HCT116 (cell line): ENCODE data around the gene HMX3. TPM values are rescaled to one million over a fixed set of nuclear protein-coding genes. Genes with fewer than 3 reads are reported as not detected.

Experiments used
- ATAC-seq: fragments of 200-7000 bp; cut with Tn5 transposase; 2 replicates; pipeline ENCODE4 v1.9.1; 2020; ENCODE audit warnings: mild to moderate bottlenecking, moderate library complexity
- BruUV-seq: library from RNA; stranded (reverse); fragments of 400-500 nt; replicated peaks from 2 replicates; lab custom pipeline; 2021; lab: Mats Ljungman, UMichigan
- CTCF ChIA-PET: fragments of 300-600 bp; sonication (Branson Sonifier 250); formaldehyde crosslinking; loops from one replicate; lab custom pipeline; 2021; ENCODE audit warnings: antibody characterized with exemption; lab: Charles Lee
- POLR2A ChIA-PET: fragments of 300-600, 350-600 bp; sonication (Branson Sonifier 250); formaldehyde crosslinking; loops from one replicate; lab custom pipeline; 2021; ENCODE audit warnings: antibody characterized with exemption; lab: Charles Lee
- RAD21 ChIA-PET, 2 experiments: fragments of 300-600 bp; sonication (Branson Sonifier 250); formaldehyde crosslinking; loops; one replicate each; lab custom pipeline; 2023; ENCODE audit warnings: low total read pairs in 2 of 2; ENCODE audit not compliant: uncharacterized antibody in 2 of 2, unreplicated experiment in 2 of 2, low non-redundant PET in 1 of 2; lab: Charles Lee
- DNase-seq: peaks from one replicate; pipeline ENCODE4 v3.0.0-alpha.2; 2010; ENCODE audit warnings: low read depth, low spot score
- H2AFZ ChIP-seq: fragments of 200-600 bp; shearing (Covaris generic), sonication (generic); 2 replicates; pipeline ENCODE4 v1.6.1; 2017; ENCODE audit warnings: low read depth, mixed run types, mixed read lengths, antibody characterized with exemption, low read length; ENCODE audit not compliant: poor library complexity, severe bottlenecking
- H3K27ac ChIP-seq: 2 replicates; pipeline ENCODE4 v1.5.1; 2012; ENCODE audit warnings: low read depth, low read length
- H3K27me3 ChIP-seq: fragments of 200-600 bp; sonication (generic); 2 replicates; pipeline ENCODE4 v1.6.1; 2016; ENCODE audit warnings: mixed run types, low read length, mixed read lengths; ENCODE audit not compliant: insufficient read depth
- H3K36me3 ChIP-seq, 2 experiments: fragments of 200-500 bp in 1 of 2; fragments of 200-600 bp in 1 of 2; sonication (Bioruptor generic) in 1 of 2; sonication (generic) in 1 of 2; 2 replicates each; pipeline versions ENCODE4 v1.5.1 to v1.6.1; 2014 to 2016; ENCODE audit warnings: low read length in 2 of 2, inconsistent platforms in 1 of 2, mixed read lengths in 1 of 2, mixed run types in 1 of 2; ENCODE audit not compliant: insufficient read depth in 2 of 2, control insufficient read depth in 1 of 2
- H3K4me1 ChIP-seq, 2 experiments: fragments of 200-600 bp in 1 of 2; sonication (generic) in 1 of 2; 2 replicates each; pipeline versions ENCODE4 v1.5.1 to v1.6.1; 2012 to 2017; ENCODE audit warnings: low read length in 2 of 2, inconsistent platforms in 1 of 2, mild to moderate bottlenecking in 1 of 2, mixed read lengths in 1 of 2, mixed run types in 1 of 2, moderate library complexity in 1 of 2; ENCODE audit not compliant: insufficient read depth in 2 of 2, control insufficient read depth in 1 of 2
- H3K4me2 ChIP-seq: fragments of 200-600 bp; sonication (generic); 2 replicates; pipeline ENCODE4 v1.6.1; 2017; ENCODE audit warnings: mixed run types, low read length, mixed read lengths
- H3K4me3 ChIP-seq, 2 experiments: fragments of 200-600 bp in 1 of 2; sonication (generic) in 1 of 2; replicated peaks in 1 of 2; 2 replicates each; pipeline ENCODE4 v1.5.1; 2011 to 2016; ENCODE audit warnings: low read length in 2 of 2, control low read depth in 1 of 2, low read depth in 1 of 2, mild to moderate bottlenecking in 1 of 2, mixed read lengths in 1 of 2, mixed run types in 1 of 2
- H3K79me2 ChIP-seq: fragments of 200-600 bp; sonication (generic); 2 replicates; pipeline ENCODE4 v1.6.1; 2017; ENCODE audit warnings: mild to moderate bottlenecking, mixed run types, low read length, moderate library complexity, mixed read lengths; ENCODE audit not compliant: insufficient read depth
- H3K9ac ChIP-seq: fragments of 200-600 bp; sonication (generic); 2 replicates; pipeline ENCODE4 v1.6.1; 2016; ENCODE audit warnings: low read length, mixed read lengths
- H3K9me2 ChIP-seq: fragments of 200-600 bp; sonication (generic), shearing (Covaris generic); 2 replicates; pipeline ENCODE4 v1.6.1; 2017; ENCODE audit warnings: mixed run types, mild to moderate bottlenecking, moderate library complexity; ENCODE audit not compliant: insufficient read depth
- H3K9me3 ChIP-seq, 2 experiments: fragments of 200-500 bp in 1 of 2; fragments of 200-600 bp in 1 of 2; sonication (Bioruptor generic) in 1 of 2; sonication (generic) in 1 of 2; 2 replicates each; pipeline ENCODE4 v1.6.1; 2014 to 2017; ENCODE audit warnings: low read length in 2 of 2, mixed read lengths in 2 of 2, inconsistent platforms in 1 of 2, low read depth in 1 of 2, mild to moderate bottlenecking in 1 of 2, mixed run types in 1 of 2, moderate library complexity in 1 of 2; ENCODE audit not compliant: control insufficient read depth in 1 of 2, insufficient read depth in 1 of 2
- H4K20me1 ChIP-seq: fragments of 200-600 bp; sonication (generic), shearing (Covaris generic); 2 replicates; pipeline ENCODE4 v1.6.1; 2017; ENCODE audit warnings: mixed run types, mild to moderate bottlenecking, moderate library complexity; ENCODE audit not compliant: insufficient read depth
- CEBPB ChIP-seq: IDR thresholded peaks from 2 replicates; pipeline ENCODE4 v1.6.1; 2012; ENCODE audit warnings: low read depth
- EGR1 ChIP-seq: IDR thresholded peaks from 2 replicates; pipeline ENCODE4 v1.6.1; 2012; ENCODE audit warnings: low read depth
- ELF1 ChIP-seq: IDR thresholded peaks from 2 replicates; pipeline ENCODE4 v1.6.1; 2012; ENCODE audit warnings: low read depth, borderline replicate concordance
- FOSL1 ChIP-seq: IDR thresholded peaks from 2 replicates; pipeline ENCODE4 v1.6.1; 2012; ENCODE audit warnings: low read depth
- SRF ChIP-seq: IDR thresholded peaks from 2 replicates; pipeline ENCODE4 v1.6.1; 2012; ENCODE audit warnings: low read depth
- TCF7L2 ChIP-seq: IDR thresholded peaks from 2 replicates; pipeline ENCODE4 v1.7.0; 2011; ENCODE audit warnings: borderline replicate concordance, inconsistent platforms; ENCODE audit not compliant: insufficient read depth, insufficient read length; ENCODE audit errors: extremely low read depth
- intact Hi-C: fragments of 100-400 bp; cut with micrococcal nuclease; formaldehyde crosslinking; loops from 2 replicates; pipeline ENCODE4 v1.10.0; 2022
- total RNA-seq: library from RNA; stranded (reverse); gene quantifications from one replicate; pipeline ENCODE4 v1.2.1, GENCODE V29; 2021; ENCODE audit not compliant: unreplicated experiment
- TF ChIP-seq, protein P1 (sequence below): IDR thresholded peaks from 2 replicates; pipeline ENCODE4 v1.6.1; 2011; ENCODE audit warnings: mild to moderate bottlenecking, low read length, moderate library complexity; ENCODE audit not compliant: insufficient replicate concordance; ENCODE audit errors: extremely low read depth
- TF ChIP-seq, protein P2 (sequence below), 3 experiments: fragments of 200-600 bp in 1 of 3; sonication (generic) in 1 of 3; IDR thresholded peaks in 2 of 3; conservative IDR thresholded peaks in 1 of 3; 2 replicates each; pipeline ENCODE4 v1.5.1; 2012 to 2017; ENCODE audit warnings: low read depth in 2 of 3, low read length in 2 of 3, antibody characterized with exemption in 1 of 3, borderline replicate concordance in 1 of 3, control low read depth in 1 of 3, mild to moderate bottlenecking in 1 of 3, mixed read lengths in 1 of 3, mixed run types in 1 of 3, moderate library complexity in 1 of 3; ENCODE audit not compliant: insufficient read depth in 1 of 3
- TF ChIP-seq, protein P3 (sequence below): IDR thresholded peaks from 2 replicates; pipeline ENCODE4 v1.6.1; 2012; ENCODE audit warnings: low read depth

Gene HMX3
- total RNA-seq, 1 experiment from 2014 or later: not detected

DNA sequence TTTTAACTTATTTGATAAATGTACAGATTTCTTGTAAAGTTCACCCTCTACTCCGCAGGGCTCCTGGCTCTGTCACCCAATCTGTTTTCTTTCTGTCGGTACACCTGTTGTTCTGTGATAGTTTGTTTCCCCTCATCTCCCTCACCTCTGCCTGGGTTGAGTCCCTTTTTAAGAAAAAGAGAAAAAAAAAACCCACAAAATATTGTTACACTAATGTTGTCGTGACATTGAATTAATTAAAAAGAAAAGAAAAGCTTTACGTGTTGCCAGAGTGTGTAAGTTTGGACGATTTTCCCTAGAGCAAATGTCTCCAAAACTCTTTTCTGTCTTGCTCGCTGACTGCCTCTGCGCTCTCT lies 3.4 kb downstream of the HMX3 start:
- H3K79me2 ChIP-seq: no peaks in the 10 kb centered on the region
- intact Hi-C loops: no loop called here
- no peaks in the 10 kb centered on the region for H3K27me3 ChIP-seq
- no peaks in the 10 kb centered on the region for H4K20me1 ChIP-seq
- no TSS peak for BruUV-seq
- H3K4me1 ChIP-seq: peaks cover 5 to 8% of the 10 kb centered on the region in 2 experiments; a peak in 1 of 4 replicates
- CTCF ChIA-PET: no interaction called here
- peak overlapping the region; percentile 45 to 57 for H3K4me3 ChIP-seq
- POLR2A ChIA-PET: interaction anchor here (1.3 kb wide), 1 partner anchor 16 kb away, joined by 4 read pairs; no protein-coding TSS in a partner anchor
- no peak overlapping the region for H2AFZ ChIP-seq
- no peak for TF ChIP-seq CEBPB
- H3K36me3 ChIP-seq: no peaks in the 10 kb centered on the region
- H3K9me2 ChIP-seq: no peaks in the 10 kb centered on the region
- ATAC-seq (no peak), DNase-seq (no peak)
- peak overlapping the region; percentile 66 for H3K4me2 ChIP-seq
- peak overlapping the region; percentile 4; the same call in 1 of the 2 replicates for H3K9ac ChIP-seq
- RAD21 ChIA-PET: no interaction called here
- H3K27ac ChIP-seq: peak overlapping the region; percentile 31; the same call in 1 of the 2 replicates
- no peaks in the 10 kb centered on the region for H3K9me3 ChIP-seq

DNA sequence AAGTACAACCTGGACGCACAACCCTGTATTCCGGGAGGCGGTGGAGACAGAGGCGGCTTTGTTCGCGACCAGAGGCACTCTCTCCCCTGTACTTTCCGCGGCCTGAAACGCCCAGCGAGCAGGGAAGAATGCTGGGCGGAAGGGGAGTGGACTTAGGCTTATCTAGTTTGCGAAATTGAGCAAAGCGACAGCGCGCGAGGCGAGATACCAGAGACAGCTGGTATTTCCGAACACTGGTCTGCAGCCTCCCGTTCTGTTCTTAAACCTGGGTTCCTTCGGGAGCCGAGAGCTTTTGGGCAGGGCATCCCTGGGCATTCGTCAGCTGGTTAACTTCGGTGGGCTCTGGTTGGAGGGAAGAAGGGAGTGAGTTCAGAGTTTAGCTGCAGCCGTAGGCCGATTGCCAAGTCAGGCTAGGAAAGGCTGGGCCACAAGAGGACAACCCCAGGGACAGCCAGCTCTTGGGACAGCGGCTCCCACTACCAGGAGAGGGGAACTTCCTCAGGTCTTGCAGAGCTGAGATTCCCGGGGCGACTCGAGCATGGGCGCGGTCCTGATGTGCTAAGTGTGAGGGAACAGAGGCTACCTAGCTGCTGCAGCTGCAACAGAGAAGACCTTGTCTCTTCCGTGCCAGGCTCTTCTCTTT lies 3.9 kb downstream of the HMX3 start:
- Histone ChIP-seq H3K79me2 (no peaks in the 10 kb centered on the region), H3K27ac (peak overlapping the region; percentile 31; the same call in 1 of the 2 replicates), H3K27me3 (no peaks in the 10 kb centered on the region), H4K20me1 (no peaks in the 10 kb centered on the region), H3K9me3 (no peaks in the 10 kb centered on the region), H3K9ac (peak overlapping the region; percentile 4; the same call in 1 of the 2 replicates), H3K4me3 (peak overlapping the region; percentile 45 to 57), H3K4me2 (peak overlapping the region; percentile 66), H3K36me3 (no peaks in the 10 kb centered on the region), H3K4me1 (peaks cover 5 to 8% of the 10 kb centered on the region in 2 experiments; a peak in 1 of 4 replicates), H2AFZ (peak overlapping the region; percentile 29), H3K9me2 (no peaks in the 10 kb centered on the region)
- ChIA-PET RAD21 (no interaction called here), POLR2A (interaction anchor here (1.0 to 1.3 kb wide), 2 partner anchors 14 to 17 kb away, joined by 3 to 4 read pairs; partner anchors contain the start of gene BUB3), CTCF (no interaction called here)
- TF ChIP-seq CEBPB (no peak), ELF1 (no peak), FOSL1 (no peak), SRF (no peak), EGR1 (no peak), TCF7L2 (no peak)
- TF ChIP-seq, protein P1, sequence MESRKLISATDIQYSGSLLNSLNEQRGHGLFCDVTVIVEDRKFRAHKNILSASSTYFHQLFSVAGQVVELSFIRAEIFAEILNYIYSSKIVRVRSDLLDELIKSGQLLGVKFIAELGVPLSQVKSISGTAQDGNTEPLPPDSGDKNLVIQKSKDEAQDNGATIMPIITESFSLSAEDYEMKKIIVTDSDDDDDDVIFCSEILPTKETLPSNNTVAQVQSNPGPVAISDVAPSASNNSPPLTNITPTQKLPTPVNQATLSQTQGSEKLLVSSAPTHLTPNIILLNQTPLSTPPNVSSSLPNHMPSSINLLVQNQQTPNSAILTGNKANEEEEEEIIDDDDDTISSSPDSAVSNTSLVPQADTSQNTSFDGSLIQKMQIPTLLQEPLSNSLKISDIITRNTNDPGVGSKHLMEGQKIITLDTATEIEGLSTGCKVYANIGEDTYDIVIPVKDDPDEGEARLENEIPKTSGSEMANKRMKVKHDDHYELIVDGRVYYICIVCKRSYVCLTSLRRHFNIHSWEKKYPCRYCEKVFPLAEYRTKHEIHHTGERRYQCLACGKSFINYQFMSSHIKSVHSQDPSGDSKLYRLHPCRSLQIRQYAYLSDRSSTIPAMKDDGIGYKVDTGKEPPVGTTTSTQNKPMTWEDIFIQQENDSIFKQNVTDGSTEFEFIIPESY: no peak
- TF ChIP-seq, protein P2, sequence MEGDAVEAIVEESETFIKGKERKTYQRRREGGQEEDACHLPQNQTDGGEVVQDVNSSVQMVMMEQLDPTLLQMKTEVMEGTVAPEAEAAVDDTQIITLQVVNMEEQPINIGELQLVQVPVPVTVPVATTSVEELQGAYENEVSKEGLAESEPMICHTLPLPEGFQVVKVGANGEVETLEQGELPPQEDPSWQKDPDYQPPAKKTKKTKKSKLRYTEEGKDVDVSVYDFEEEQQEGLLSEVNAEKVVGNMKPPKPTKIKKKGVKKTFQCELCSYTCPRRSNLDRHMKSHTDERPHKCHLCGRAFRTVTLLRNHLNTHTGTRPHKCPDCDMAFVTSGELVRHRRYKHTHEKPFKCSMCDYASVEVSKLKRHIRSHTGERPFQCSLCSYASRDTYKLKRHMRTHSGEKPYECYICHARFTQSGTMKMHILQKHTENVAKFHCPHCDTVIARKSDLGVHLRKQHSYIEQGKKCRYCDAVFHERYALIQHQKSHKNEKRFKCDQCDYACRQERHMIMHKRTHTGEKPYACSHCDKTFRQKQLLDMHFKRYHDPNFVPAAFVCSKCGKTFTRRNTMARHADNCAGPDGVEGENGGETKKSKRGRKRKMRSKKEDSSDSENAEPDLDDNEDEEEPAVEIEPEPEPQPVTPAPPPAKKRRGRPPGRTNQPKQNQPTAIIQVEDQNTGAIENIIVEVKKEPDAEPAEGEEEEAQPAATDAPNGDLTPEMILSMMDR (IDR thresholded peaks at IDR 0.05 in 2 of 3, conservative IDR thresholded peaks at IDR 0.05 in 1 of 3; ENCODE audit: borderline replicate concordance in 1 of 3, insufficient read depth in 1 of 3, low read depth in 2 of 3, low read length in 2 of 3): no peak
- TF ChIP-seq, protein P3, sequence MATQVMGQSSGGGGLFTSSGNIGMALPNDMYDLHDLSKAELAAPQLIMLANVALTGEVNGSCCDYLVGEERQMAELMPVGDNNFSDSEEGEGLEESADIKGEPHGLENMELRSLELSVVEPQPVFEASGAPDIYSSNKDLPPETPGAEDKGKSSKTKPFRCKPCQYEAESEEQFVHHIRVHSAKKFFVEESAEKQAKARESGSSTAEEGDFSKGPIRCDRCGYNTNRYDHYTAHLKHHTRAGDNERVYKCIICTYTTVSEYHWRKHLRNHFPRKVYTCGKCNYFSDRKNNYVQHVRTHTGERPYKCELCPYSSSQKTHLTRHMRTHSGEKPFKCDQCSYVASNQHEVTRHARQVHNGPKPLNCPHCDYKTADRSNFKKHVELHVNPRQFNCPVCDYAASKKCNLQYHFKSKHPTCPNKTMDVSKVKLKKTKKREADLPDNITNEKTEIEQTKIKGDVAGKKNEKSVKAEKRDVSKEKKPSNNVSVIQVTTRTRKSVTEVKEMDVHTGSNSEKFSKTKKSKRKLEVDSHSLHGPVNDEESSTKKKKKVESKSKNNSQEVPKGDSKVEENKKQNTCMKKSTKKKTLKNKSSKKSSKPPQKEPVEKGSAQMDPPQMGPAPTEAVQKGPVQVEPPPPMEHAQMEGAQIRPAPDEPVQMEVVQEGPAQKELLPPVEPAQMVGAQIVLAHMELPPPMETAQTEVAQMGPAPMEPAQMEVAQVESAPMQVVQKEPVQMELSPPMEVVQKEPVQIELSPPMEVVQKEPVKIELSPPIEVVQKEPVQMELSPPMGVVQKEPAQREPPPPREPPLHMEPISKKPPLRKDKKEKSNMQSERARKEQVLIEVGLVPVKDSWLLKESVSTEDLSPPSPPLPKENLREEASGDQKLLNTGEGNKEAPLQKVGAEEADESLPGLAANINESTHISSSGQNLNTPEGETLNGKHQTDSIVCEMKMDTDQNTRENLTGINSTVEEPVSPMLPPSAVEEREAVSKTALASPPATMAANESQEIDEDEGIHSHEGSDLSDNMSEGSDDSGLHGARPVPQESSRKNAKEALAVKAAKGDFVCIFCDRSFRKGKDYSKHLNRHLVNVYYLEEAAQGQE: no peak
- intact Hi-C loops: no loop called here
- DNase-seq (peak; percentile 32), ATAC-seq (peak; percentile 73)
- BruUV-seq: no TSS peak
